Parathyroid adenoma (tissue), 2 donors: ENCODE data around the gene CCL27.

Experiments used
- H2AFZ ChIP-seq: fragments of 300-600 bp; sonication (generic); one replicate; pipeline ENCODE4 v1.7.0; 2017; ENCODE audit warnings: antibody characterized with exemption, mild to moderate bottlenecking
- H3K27ac ChIP-seq: fragments of 300-600 bp; sonication (generic); one replicate; pipeline ENCODE4 v1.7.0; 2017
- H3K27me3 ChIP-seq: fragments of 300-600 bp; sonication (generic); one replicate; pipeline ENCODE4 v1.7.0; 2017; ENCODE audit warnings: low read length; ENCODE audit not compliant: control insufficient read depth, insufficient read depth
- H3K36me3 ChIP-seq: fragments of 300-600 bp; sonication (generic); one replicate; pipeline ENCODE4 v1.7.0; 2017; ENCODE audit warnings: low read length; ENCODE audit not compliant: control insufficient read depth, insufficient read depth
- H3K4me1 ChIP-seq: fragments of 300-600 bp; sonication (generic); one replicate; pipeline ENCODE4 v1.7.0; 2017; ENCODE audit warnings: control low read depth
- H3K4me2 ChIP-seq: fragments of 300-600 bp; sonication (generic); one replicate; pipeline ENCODE4 v1.7.0; 2017; ENCODE audit warnings: low read length
- H3K4me3 ChIP-seq: fragments of 300-600 bp; sonication (generic); one replicate; pipeline ENCODE4 v1.7.0; 2017; ENCODE audit warnings: low read depth, low read length
- H3K79me2 ChIP-seq: fragments of 300-600 bp; sonication (generic); one replicate; pipeline ENCODE4 v1.7.0; 2017; ENCODE audit warnings: control low read depth
- H3K9ac ChIP-seq: fragments of 300-600 bp; sonication (generic); one replicate; pipeline ENCODE4 v1.7.0; 2017; ENCODE audit warnings: mild to moderate bottlenecking
- H3K9me3 ChIP-seq: fragments of 300-600 bp; sonication (generic); one replicate; pipeline ENCODE4 v1.7.0; 2017; ENCODE audit warnings: low read length; ENCODE audit not compliant: control insufficient read depth
- CTCF ChIP-seq: fragments of 300-600 bp; sonication (generic); IDR thresholded peaks from one replicate; pipeline ENCODE4 v1.7.0; 2017; ENCODE audit warnings: antibody characterized with exemption, mild to moderate bottlenecking
- donor health status: primary hyperparathyroidism.

CCL27 gene

GRCh38 chr9:34707130-34707529 lies 44.7 kb upstream of the CCL27 start:
- Histone ChIP-seq H2AFZ (no peak overlapping the region), H3K27ac (no peak overlapping the region), H3K9ac (no peak overlapping the region), H3K4me3 (no peak overlapping the region), H3K4me2 (no peak overlapping the region), H3K4me1 (no peaks in the 10 kb centered on the region), H3K9me3 (no peaks in the 10 kb centered on the region), H3K36me3 (no peaks in the 10 kb centered on the region), H3K27me3 (no peaks in the 10 kb centered on the region), H3K79me2 (no peaks in the 10 kb centered on the region)
- no peak for TF ChIP-seq CTCF

GRCh38 chr9:34701769-34702736 lies 39.6 kb upstream of the CCL27 start:
- Histone ChIP-seq H3K27me3 (no peaks in the 10 kb centered on the region), H3K9me3 (no peaks in the 10 kb centered on the region), H3K36me3 (no peaks in the 10 kb centered on the region), H3K4me3 (peak overlapping the region; percentile 64), H3K79me2 (no peaks in the 10 kb centered on the region), H2AFZ (peak overlapping the region; percentile 96), H3K4me2 (peak overlapping the region; percentile 94), H3K27ac (peak overlapping the region; percentile 69), H3K4me1 (no peaks in the 10 kb centered on the region), H3K9ac (no peak overlapping the region)
- peak; percentile 92 for TF ChIP-seq CTCF

- peak overlapping the region; percentile 69 for H3K27ac ChIP-seq
- H3K9me3 ChIP-seq: no peaks in the 10 kb centered on the region
- peak; percentile 74 for TF ChIP-seq CTCF
- H3K4me3 ChIP-seq: peak overlapping the region; percentile 64
- no peaks in the 10 kb centered on the region for H3K27me3 ChIP-seq
- H3K79me2 ChIP-seq: no peaks in the 10 kb centered on the region
- peak overlapping the region; percentile 96 for H2AFZ ChIP-seq
- peak overlapping the region; percentile 94 for H3K4me2 ChIP-seq
- H3K4me1 ChIP-seq: no peaks in the 10 kb centered on the region
- no peaks in the 10 kb centered on the region for H3K36me3 ChIP-seq
- no peak overlapping the region for H3K9ac ChIP-seq
Measured at GRCh38 chr9:34701023-34701768, 38.7 kb upstream of the CCL27 start.

- Histone ChIP-seq H3K9ac (no peak overlapping the region), H3K4me2 (no peak overlapping the region), H3K36me3 (no peaks in the 10 kb centered on the region), H3K27ac (no peak overlapping the region), H3K27me3 (no peaks in the 10 kb centered on the region), H3K4me1 (no peaks in the 10 kb centered on the region), H3K9me3 (no peaks in the 10 kb centered on the region), H2AFZ (no peak overlapping the region), H3K4me3 (no peak overlapping the region), H3K79me2 (no peaks in the 10 kb centered on the region)
- no peak for TF ChIP-seq CTCF
Measured at GRCh38 chr9:34694811-34695210, 32.4 kb upstream of the CCL27 start.
